ENCODE data around the gene MAD1L1.
"Not testable (repeated sequence)": the region's sequence is repeated elsewhere in the genome, so short reads cannot be mapped to it uniquely, and the experiment has no call there.

MAD1L1 gene

DNA sequence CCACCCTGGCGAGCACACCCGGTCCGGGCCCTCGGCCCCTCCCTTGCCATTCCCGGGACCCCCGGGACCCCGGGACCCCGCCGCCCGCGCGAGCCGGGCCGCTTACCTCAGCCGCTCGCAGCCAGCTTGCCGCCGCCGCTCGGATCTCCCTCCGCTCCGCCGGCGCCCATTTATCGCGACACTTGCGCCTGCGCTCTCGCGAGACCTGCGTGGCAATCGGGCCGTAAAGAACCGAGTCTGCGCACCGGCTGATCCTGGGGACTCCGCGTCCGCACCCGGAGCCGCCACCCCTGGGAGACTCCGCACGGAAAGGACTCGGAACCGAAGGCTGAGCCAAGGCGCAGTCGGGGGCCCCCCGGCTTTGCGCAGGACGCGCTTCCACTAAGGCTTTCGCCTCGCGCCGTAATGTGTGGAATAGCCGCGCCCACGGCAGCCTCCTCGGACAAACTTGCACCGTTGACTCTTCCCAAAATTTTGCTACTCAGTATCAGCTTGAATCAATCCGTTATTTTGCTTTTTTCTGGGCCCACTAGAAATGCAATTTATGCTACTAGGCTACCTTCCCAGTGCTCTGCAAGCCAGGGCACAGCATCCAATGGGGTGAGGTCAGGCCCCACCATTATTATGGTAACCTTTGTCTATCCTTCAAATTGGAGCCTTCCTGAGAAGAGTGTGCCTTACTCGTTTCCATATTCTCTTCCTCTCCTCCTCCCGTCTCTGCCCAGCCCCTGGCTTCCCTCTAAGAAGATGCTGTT, at the start of gene MAD1L1:
MAD1L1 (minus strand) TSS at position 180 of the 755 bp plus-strand sequence. CDS start 2,812 bp downstream, outside the sequence.
- peak; percentile 90 for DNase-seq (ENCODE audit: low spot score)

DNA sequence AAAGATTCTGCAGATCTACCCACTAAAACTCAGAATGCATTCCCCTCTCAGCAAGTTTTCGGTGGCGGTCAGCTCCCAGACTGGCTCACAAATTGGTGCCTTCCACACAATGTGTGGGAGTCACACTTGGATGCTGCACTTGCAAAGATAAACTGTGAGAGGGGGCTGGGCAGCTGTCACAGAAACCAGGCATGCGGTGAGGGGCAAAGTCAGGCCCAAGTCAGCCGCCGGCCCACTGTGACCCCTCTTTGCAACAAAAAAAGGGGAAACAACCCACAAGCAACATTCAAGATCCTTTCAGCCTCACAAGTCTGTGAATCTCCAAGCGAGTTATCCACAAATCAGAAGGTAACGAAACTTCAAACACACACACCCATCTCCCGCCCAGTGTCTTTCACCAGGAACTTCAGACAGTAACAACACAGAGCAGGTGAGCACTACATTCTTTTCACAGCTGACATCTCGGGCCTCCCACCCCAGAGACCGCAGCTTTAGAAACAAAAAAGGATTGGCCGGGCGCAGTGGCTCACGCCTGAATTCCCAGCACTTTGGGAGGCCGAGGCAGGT, 49.5 kb upstream of the MAD1L1 start:
- no peak for DNase-seq (ENCODE audit: low spot score)

DNA sequence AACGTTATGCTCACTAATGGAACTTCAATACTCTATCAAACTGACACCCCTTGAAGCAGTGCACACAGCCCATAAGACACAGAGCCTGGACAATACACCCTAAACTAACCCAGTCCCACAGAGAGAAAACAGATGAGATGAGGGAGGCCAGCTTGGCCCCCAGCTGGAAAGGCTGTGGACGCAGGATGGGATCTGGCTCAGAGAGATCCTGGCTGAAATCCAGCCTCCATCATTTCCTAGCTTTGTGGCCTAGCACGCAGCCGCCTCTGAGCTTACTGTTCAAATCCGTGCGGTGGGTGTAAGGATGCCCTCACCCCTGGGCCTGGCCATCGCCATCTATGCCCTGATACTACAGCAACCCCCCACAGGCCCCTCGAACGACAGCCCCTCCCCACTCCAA, 48.8 kb upstream of the MAD1L1 start:
- DNase-seq (ENCODE audit: low spot score): peak; percentile 31

DNA sequence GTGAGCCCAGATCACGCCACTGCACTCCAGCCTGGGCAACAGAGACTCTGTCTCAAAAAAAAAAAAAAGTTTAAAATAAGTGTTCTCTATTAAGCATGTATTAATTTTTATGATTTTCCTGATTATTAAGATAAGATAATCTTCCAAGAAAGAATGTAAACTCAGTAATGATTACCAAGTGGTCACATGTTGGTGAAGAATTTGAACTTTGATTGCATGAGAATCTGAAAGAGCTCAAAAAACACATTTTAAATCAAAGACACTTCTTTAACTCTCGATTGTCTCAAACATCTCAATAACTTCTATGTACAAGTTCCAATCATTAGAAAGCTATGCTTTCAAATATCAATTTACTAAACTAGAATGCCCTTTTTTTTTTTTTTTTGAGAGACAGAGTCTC, 47.7 kb upstream of the MAD1L1 start:
- no peak for DNase-seq (ENCODE audit: low spot score)

DNA sequence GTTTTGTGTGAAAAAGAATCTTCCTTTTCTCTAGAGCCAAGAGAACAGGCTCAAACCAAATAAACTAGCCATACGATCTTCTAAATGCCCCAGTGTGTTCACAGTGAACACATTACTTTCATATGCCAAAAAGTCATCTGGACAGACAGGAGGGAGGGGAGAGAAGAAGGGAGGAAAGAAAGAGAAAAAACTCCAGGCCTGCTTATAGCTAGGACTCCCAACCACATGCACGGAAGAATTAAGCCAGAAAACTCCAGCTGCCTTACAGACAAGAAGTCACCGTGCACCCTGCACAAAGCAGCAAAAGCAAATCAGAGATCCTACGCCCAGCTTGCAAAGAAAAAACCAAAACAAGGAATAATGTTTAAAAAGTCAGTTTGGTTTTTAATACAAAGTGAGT, 47.2 kb upstream of the MAD1L1 start:
- DNase-seq (ENCODE audit: low spot score): no peak

DNA sequence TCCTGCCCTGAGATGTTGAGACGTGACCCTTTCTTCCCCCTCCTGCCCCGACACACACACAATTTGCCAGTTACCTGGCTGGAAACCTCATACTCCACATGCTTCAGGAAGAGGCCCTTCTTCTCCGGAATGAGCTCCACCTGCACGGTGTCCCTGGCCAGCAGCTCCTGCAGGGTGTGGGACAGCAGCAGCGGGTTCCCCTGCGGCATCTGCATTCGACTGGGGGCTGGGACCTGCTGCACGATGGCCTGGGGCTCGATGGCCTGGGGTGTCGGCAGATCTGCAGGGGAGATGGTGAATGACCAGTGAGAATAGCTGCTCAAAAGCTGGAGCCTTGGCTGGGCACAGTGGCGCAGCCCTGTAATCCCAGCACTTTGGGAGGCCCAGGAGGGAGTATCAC, 45.3 kb upstream of the MAD1L1 start:
- no peak for DNase-seq (ENCODE audit: low spot score)

DNA sequence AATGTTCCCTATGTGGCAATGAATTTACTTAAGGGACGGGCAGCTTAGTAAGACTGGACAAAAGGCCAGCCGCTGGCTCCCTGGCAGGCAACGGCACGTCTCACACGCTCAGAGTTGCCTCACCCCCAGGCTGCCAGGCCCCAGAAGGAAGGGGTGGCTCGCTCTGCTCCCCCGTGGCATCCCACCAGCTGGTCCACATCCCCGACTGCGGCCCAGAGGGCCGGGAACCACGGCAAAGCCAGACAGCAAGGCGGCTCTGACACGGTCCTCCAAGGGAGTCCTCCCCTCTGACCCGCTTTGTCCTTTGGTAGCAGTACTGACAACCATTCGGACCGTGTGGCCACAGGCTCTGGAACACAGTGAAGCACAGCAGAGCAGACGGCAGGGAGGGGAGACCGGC, 43.4 kb upstream of the MAD1L1 start:
- no peak for DNase-seq (ENCODE audit: low spot score)

DNA sequence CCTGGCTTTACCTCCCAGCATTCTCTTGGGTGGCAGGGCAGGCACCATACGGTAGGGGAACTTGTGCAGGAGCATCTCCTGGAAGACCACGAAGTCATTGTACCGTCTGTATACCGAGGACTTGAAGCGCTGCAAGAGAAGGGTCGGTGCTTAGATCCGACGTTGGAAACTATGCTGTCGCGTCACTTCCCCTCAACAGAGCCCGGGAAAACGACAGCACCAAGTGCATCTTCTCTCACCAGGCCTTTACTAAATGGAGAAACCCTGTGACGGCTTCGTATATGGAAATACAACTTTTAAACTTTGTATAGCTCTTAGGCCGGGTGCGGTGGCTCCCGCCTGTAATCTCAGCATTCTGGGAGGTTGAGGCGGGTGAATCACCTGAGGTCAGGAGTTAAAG, 42.4 kb upstream of the MAD1L1 start:
- DNase-seq (ENCODE audit: low spot score): no peak

DNA sequence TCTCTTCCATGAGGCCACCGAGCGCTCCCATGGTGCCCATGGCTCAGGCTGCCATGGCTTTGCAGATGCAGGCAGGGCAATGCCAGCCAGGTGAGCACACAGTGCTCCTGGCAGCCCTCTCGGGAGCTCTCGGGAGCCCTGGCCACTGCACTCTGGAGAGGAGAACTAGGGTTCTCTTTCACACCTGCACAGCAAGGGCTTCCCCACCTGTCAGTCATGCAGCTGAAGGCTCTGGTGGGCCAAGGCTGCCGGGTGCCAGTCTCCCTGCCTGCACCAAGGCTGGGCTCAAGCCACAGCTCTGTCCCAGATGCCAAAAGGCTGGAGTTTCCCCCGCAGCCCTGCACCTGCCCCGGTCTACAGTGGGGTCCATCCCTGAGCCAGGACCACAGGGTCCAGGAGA, 41.9 kb upstream of the MAD1L1 start:
- no peak for DNase-seq (ENCODE audit: low spot score)

DNA sequence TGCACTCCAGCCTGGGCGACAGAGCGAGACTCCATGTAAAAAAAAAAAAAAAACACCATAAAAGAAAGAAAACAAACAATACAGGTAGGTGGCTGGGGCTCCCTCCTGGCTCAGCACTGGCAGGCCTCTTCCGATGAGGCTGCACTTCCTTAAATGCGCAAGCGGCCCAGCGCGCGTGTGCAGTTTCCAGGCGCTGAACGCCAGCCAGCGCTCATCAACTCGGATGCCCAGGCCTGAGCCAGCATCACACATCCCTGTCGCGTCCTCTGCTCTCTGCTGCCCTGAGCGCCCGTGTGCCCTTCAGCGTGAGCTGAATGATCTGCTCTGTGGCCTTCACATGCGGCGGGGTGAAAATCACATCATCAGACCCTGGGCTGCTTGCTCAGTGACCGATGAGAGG, 41.1 kb upstream of the MAD1L1 start:
- DNase-seq (ENCODE audit: low spot score): no peak

DNA sequence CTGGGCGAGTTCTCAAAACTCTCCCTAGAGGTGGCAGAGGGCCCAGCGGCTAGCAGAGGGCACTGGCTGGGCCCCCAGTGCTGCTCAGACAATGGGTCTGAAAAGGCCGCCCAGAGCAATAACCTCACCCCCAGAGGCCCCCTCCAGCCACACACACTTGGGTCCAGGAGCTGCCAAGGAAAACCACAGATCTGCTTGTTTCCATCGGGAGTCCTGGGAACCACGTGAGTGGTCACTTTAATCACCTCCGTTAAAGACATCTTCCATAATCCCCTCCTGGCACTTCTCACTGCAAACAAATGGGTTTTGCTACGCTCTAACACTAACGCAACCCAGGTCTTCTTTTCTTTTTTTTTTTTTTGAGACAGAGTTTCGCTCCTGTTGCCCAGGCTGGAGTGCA, 39.3 kb upstream of the MAD1L1 start:
- no peak for DNase-seq (ENCODE audit: low spot score)

DNA sequence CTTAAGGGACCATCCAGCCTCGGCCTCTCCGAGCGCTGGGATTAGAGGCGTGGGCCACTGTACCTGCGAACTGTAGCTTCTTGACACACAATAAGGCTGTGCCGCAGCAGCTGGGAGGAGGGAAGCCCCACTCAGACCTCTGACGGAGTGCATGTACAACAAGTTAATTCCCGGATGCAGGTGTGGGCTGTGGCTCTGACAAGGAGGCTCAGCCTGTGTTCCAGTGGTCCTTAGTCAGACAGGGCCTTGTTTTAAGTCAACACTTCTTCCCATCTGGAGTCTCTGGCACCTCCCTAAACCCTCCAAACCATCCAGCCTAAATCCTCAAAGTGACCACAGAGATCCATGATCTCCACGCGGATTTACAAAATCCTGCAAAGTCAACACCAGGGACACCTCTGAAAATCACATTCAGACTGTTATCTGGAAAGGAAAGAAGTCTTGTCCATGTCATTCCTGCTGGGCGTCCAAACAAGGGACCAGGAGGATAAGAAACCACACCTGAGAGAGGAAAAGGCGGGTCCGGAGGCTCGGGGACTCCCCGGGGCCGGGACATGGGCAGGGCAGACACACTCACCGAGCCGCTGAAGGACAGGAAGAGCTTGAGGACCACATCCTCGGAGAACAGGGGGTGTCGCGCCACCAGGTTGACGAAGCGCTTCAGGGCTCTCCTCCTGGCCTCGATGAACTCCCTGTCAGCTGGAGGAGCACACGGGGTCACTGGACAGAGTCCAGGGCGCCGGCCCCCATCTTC, 38.7 kb upstream of the MAD1L1 start:
- DNase-seq (ENCODE audit: low spot score): no peak

DNA sequence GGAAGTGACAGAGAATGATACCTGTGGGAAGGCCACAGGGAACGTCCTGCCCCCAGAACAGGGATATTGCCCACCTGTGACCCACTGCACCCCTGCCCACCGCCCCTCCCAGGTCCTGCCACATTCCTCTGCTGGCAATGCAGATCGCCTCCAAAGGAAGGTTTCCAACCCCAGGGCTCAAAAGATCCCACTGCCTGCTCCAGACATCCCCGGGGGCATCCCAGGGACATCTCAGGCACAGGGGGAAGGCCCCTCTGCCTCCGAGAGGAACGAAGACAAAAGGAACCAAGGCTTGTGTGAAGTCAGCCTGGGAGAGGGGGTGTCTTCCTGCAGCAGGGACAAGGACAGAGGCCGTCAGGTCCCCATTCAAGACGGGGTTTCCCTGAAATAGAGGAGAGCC, 37.8 kb upstream of the MAD1L1 start:
- no peak for DNase-seq (ENCODE audit: low spot score)

DNA sequence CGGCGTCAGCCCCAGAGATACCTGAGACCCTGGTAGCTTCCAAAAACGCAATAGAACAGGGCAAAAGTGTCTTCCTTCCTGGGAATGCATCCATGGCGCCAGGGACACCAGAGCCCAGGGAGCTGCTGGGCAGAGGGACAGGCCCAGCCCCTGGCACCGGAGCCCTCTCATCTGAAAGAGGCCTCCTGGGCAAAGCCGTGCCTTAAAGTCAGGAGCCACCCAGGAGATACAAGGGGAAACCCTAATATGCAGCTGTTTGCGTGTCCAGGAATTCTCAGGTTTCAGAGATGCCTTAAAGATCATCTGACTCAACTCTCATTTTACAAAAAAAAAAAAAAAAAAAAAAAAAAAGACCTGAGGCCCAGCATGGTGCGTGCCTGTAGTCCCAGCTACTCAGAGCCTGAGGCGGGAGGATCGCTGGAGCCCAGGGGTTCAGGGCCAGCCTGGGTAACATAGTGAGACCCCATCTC, 37.3 kb upstream of the MAD1L1 start:
- no peak for DNase-seq (ENCODE audit: low spot score)

DNA sequence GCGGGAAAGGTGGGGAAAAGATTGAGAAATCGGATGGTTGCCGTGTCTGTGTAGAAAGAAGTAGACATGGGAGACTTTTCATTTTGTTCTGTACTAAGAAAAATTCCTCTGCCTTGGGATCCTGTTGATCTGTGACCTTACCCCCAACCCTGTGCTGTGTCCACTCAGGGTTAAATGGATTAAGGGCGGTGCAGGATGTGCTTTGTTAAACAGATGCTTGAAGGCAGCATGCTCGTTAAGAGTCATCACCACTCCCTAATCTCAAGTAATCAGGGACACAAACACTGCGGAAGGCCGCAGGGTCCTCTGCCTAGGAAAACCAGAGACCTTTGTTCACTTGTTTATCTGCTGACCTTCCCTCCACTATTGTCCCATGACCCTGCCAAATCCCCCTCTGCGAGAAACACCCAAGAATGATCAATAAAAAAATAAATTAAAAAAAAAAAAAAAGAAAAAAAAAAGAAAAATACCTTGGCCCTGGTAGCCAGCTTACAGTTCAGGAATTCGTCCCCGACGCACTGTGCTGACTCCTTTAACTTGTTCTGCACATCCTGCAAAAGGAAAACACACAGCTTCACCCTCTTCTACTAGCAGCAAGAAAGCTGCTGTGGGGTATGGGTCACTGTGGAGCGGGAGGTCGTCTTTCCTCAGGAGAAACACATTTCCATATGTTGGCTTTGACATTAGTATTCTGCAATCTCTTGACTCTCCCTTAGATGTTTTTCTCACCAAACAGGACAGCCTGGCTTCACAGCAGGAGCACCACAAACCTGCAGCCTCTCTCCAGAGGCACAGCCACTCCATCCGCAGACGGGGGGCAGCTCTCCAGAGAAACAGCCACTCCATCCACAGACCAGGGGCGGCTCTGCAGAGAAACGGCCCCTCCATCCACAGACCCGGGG, 36.6 kb upstream of the MAD1L1 start:
- not testable (repeated sequence) for DNase-seq (ENCODE audit: low spot score)

DNA sequence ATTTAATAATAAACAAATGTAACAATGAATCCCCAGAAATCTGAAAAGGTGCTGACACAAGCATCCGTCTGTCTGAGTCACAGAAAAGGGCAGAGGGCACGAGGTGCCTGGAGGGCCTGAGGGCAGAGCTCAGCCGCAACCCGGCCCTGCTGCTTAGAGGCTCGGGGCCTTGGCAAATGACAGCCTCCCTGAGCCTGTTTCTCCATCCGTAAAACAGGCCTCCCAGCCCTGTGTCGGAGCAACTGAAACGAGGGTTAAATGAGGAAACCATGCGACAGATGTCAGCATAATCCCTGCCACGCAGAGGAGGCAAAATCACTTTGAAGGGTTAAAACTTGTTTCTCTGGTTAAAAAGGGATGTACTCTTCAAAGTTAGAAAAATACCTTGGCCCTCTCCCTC, 34.2 kb upstream of the MAD1L1 start:
- DNase-seq (ENCODE audit: low spot score): no peak

DNA sequence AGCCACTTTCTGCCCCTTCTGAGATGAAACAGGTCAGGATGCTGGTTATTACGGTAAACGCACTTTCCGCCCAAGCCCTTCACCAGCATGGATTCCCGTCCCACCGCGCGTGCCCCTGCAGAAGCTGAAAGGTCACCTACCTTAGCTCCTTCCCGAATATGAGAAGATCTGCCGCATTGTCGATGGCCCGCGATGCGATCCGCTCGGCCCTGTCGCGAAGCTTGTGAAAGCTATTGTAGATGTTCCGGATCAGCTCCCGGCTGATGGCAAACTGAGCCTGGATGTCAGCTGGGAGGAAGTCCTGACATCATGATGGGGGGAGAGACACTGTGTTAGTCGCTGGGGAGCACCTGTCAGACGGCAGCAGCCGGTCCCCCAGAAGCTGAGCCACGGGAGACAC, 31.4 kb upstream of the MAD1L1 start:
- no peak for DNase-seq (ENCODE audit: low spot score)

DNA sequence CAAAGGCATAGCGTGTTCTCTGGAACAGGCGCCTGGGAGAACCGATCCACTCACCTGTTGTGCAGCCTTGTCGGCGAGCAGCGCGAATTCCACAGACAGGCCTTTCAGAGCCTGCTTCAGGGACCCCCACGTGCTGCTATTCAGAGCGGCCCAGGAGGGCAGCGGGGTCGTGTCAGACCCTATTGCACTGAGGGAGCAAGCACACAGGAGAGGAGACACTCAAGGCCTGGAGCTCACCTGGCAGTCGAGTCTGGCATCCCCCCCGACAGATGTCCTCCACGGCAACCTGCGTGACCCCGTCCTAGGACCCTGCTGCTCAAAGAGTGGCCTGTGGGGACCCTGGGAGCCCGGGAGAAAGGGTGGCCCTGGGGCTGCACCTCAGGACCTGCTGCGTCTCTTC, 30.4 kb upstream of the MAD1L1 start:
- DNase-seq (ENCODE audit: low spot score): no peak

DNA sequence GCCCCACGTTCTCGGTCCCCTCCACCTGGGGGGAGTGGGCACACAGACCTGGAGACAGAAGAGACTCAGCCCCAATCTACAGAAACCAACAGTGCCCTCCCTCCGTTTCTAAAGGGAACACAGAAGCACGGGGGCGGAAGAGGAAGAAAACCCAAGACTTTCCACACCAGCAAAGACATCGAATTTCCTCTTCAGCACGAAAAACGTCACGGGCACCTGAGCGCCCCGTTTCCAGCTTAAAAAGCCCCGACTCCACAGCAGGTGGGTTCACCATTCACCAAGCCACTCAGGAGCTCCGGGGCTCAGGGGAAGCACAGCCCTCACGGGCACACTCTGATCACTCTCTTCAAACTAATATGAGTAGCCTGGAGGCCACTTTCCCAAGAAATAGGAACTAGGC, 28.9 kb upstream of the MAD1L1 start:
- peak; percentile 64 for DNase-seq (ENCODE audit: low spot score)

DNA sequence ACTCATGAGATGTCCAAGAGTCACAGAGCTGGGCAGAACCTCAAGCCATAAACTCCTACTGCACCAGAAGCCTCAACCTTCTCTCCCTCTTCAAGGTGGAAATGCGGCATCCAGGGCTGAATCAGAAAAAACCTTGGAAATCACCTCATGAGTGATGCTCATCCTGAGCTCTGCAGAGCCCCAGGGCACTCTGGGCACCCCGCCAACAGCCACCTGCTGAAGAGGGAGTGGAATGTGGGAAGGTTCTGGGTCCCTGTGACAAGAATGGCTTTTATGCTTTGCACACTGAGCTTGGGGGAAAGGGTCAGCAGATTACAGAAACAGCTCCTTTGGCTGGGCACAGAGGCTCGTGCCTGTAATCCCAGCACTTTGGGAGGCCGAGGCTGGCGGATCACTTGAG, 28.1 kb upstream of the MAD1L1 start:
- no peak for DNase-seq (ENCODE audit: low spot score)

DNA sequence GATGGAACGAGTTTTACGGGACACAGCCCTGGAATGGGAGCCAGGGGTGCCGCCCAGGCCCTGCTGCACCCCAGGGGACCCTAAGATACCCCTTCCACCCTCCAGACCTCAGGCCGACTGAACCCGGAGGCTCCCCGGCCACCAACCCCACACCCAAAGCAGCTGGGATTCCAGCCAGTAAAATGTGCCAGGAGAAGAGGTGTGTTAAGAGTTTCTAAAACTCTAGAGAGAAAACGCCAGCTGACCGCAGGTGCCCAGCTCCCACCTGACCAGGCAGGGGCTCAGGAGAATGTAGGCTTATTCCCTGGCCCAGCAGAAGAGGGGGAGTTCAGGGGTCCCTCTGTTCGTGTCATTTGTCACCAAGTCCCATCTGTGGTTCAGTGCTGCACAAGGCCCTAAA, 26.7 kb upstream of the MAD1L1 start:
- no peak for DNase-seq (ENCODE audit: low spot score)
